GM04503 (cell line): ENCODE measurements around the gene SEMA6C.

Experiments
- DNase-seq: peaks from one replicate; pipeline ENCODE4 v3.0.0-alpha.2; 2012; ENCODE audit warnings: low read depth

Gene SEMA6C

DNA sequence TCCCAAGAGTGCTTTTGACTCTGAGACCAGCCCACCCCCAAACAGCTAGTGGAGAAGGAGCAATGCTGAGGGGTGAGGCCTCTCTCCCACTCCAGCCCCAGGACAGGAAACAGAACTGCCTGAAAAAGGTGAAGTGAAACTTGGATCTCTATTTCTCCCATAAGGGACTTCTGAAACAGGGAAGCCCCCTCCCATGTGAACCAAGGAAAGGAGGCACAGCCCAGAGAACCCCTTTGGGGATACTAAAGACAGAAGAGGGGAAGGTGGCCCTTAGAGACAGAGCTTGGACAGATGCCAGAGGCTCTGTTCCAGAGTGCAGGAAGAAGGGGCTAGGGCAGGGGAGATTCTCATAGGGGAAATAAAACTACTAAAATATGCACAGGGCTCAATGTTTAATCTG is 12.9 kb upstream of the SEMA6C start:
- no peak for DNase-seq

DNA sequence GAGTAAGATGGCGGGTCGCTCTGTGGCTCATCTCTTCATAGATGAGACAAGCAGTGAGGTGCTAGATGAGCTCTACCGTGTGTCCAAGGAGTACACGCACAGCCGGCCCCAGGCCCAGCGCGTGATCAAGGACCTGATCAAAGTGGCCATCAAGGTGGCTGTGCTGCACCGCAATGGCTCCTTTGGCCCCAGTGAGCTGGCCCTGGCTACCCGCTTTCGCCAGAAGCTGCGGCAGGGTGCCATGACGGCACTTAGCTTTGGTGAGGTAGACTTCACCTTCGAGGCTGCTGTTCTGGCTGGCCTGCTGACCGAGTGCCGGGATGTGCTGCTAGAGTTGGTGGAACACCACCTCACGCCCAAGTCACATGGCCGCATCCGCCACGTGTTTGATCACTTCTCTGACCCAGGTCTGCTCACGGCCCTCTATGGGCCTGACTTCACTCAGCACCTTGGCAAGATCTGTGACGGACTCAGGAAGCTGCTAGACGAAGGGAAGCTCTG is 12.4 kb upstream of the SEMA6C start:
- DNase-seq, result no peak

GRCh38 chr1:151158326-151158725 is 11.9 kb upstream of the SEMA6C start:
- no peak for DNase-seq

GRCh38 chr1:151157067-151157531 is 10.7 kb upstream of the SEMA6C start:
- no peak for DNase-seq

- DNase-seq, result no peak
These were observed 10.0 kb upstream of the SEMA6C start, which contains the start of gene TNFAIP8L2 for GRCh38 chr1:151156515-151156819. TNFAIP8L2 (plus strand) TSS chr1:151156649; CDS start chr1:151158698, 2,049 bp downstream.

GRCh38 chr1:151147665-151148064 is 1.2 kb upstream of the SEMA6C start:
- DNase-seq, result no peak

- DNase-seq, result no peak
These were observed 687 bp upstream of the SEMA6C start for GRCh38 chr1:151147132-151147503.

- DNase-seq, result no peak
These were observed 389 bp downstream of the SEMA6C start for GRCh38 chr1:151146072-151146411.

- DNase-seq, result no peak
These were observed 943 bp downstream of the SEMA6C start for GRCh38 chr1:151145304-151146071.

DNA sequence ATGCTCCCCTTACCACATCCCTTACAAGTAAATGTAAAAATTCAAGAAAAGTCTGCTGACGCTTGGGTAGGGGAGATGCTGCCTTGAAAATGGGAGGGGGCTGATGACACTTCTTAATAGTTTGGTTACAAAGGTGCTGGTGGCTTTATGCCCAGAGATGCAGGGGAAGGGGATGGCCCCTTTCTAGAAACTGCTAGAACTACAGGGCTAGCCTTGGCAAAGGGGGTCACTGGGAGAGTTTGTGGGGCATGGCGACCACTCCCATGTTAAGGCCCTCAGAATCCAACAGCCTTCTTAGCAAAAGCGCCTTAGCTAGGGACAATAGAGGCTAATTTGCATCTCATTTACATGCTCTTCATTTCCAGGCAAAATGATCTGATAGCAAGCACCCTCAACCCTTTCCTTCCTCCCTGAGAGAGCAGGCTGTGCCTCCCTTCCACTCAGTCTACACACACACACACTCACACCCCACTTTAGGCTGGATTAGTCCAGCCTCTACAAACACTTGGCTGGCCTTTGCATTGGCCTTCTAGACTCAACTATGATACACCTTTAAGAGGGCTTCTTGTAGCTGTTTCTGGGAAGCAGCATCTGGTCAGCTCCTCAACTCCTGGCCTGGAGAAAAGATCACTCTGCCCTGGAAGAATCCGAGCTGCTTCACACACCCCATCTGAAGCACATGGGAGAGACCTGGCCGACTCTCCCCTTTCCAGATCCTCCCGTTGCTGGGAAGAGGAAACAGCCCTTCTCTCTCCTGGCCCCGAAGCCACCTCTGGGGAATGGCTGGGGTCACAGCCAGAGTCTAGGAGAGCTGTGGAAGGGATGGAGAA is 1.7 kb downstream of the SEMA6C start:
- no peak for DNase-seq

- no peak for DNase-seq
These were observed 2.4 kb downstream of the SEMA6C start for GRCh38 chr1:151143986-151144385.

GRCh38 chr1:151143057-151143435 is 3.4 kb downstream of the SEMA6C start:
- DNase-seq, result no peak

- DNase-seq, result no peak
These were observed 3.9 kb downstream of the SEMA6C start for GRCh38 chr1:151142411-151143056.

DNA sequence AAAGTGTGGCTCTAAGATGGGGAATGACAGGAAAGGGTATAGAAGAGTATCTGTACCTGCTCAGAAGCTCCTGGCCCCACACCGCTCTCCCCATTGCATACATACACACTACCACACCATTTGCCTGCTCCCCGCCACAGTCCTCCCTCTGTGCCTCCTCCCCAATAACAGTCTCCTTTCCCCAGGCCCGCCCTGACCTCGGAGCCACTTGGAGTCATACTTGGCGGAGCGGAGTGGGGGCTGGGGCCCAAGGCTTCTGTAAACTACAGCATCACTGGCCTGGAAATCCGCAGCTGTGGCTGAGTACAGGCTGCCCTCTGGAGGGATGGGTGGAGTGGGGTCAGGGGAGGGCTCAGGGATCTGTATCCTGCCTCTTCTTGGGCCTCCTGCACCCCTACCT is 8.6 kb downstream of the SEMA6C start:
- no peak for DNase-seq

DNA sequence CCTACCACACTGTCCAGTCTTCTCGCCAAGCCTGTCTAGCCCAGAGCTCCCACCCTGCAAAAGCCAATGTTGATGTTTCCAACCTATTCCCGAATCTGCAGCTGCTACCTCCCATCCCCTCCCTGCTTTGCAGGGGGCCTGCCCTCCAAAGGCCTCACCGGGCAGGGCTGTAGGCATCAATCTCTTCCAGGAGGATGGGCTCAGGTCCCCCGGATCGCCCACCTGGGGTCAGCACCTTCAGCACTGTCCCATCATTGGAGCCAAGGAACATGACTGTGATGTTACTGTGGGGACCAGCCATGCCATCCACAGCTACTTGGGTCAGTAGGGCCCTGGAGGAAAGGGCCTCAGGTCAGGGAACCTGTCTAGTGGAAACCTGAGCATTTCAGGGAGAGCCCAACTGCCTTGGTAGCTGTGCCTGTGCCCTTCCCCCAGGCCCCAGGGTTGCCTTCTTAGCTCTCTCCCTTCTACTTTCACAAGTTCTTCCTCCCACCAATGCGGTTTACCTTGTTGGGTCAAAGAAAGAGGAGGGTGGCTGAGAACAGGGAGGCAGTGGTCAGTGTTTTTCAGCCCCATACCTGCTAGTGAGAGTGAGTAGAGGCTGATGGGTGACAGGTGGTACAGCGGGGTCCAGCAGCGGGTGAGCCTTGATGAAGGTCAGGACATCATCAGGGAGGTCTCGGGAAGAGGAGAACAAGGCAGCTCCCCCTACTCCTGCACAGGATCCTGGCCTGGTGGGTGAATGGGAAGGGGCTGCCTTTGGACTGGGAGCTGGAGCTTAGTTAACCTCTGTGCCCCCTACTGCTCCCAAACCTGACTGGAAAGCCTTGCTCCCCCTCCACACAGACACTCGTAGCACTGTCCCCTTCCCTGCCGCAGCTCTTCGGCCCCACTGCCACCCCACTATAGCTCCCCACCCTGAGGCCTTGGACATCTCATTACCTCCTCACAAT is 10.7 kb downstream of the SEMA6C start:
- no peak for DNase-seq

GRCh38 chr1:151134991-151135390 is 11.4 kb downstream of the SEMA6C start:
- DNase-seq, result no peak

DNA sequence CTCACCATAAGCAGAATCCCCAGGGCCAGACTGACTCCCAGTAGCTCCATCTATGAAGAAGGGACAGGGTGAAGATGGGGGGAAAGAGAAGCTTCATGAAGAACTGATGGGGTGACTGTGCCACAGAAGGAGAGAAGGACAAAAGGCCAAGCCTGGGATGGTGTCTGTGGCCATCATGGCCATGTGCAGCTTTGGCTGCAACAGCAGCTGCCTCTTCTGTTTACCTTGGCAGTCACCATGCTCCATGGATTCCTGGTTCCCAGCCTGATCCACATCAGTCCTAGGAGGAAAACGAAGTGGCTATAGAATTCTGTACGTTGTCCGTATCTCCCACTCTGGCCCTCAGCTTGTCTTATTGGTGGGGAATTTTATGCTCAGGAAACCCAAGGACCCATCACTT is 12.0 kb downstream of the SEMA6C start:
- no peak for DNase-seq

DNA sequence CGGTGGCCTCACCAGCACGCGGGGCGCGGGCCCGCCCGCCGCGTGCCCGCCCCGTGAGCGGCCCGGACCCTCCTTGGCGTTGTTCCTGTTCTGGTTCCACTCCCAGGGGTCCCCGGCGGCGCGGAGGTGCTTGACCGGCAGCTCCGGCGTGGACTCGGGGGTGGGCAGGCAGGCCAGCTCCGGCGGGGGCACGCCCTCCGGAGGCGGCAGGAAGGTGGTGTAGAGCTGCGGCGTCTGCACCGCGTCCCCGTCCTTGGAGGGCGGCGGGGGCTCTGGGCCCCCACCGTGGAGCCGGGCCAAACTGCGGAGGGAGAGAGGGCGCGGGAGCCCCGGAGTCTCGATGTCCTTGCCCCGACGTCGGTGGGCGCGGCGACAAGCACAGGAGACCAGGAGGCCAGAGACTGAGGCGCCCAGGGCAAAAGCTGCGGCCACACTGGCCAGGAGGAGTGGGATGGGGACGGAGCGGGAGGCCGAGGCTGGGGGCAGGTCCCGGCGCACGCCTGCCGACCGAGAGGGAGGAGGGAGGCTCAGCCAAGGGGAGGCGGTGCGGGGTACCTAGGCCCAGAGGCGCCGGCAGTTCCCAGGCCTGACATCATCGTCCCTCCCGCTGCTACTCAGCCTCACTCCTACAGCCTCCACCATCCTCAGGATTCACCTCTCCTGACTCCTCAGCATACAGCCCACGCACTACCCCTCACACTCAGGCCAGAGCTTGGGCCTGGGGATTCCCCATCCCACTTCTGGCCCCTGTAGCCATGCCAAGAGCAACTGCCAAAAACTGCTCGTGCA is 13.2 kb downstream of the SEMA6C start:
- DNase-seq, result no peak

DNA sequence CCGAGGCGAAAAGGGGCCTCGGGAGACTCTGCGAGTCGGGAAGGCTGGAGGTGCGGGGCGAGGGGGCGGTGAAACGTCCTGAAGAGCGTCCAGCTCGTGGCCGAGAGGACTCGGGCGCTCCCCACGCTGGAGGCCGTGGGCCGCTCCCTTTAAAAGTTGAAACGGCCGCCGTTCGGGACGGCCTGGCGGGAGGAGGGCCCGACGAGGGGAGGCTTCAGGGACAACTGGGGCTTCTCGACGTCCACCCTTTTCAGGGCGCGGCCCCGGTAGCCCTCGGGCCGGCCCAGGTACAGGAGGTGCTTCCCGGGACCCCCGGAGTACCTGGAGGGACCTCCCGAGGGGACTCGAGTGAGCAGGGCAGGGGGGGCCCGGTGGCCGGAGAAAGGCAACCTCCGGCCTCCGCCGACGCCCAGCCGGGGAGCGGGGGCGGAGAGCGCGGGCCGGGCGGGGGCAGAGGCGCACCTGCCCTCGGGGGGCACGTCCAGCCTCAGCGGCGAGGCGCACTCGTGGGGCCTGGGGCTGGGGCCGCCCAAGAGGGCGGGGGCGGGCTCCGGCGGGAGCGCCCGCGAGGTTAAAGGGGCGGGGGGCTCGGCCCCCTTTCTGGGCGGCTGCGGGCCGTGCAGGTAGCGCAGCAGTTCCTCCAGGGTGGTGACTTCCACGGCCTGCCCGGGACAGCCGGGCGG is 14.0 kb downstream of the SEMA6C start:
- DNase-seq, result no peak

GRCh38 chr1:151131701-151132334 is 14.6 kb downstream of the SEMA6C start:
- no peak for DNase-seq
